Measurements from ENCODE around the gene PYGO2. TPM values are rescaled to one million over a fixed set of nuclear protein-coding genes. Genes with fewer than 3 reads are reported as not detected.
"Not testable (repeated sequence)": the region's sequence is repeated elsewhere in the genome, so short reads cannot be mapped to it uniquely, and the experiment has no call there.

PYGO2 gene
- total RNA-seq, 2 experiments from 2014 or later, result 44.3 to 47.3 TPM

GRCh38 chr1:154911691-154912550 lies 49.7 kb downstream of the PYGO2 start:
- H3K4me3 ChIP-seq (ENCODE audit: low read depth, low read length, poor library complexity, severe bottlenecking), result no peak overlapping the region
- H3K4me2 ChIP-seq (ENCODE audit: low read length), result no peak overlapping the region
- no peak for DNase-seq (ENCODE audit: low spot score)
- H4K20me1 ChIP-seq (ENCODE audit: insufficient read depth, low read length), result no peaks in the 10 kb centered on the region
- H2AFZ ChIP-seq (ENCODE audit: low read length), result no peak overlapping the region
- no peaks in the 10 kb centered on the region for H3K4me1 ChIP-seq (ENCODE audit: insufficient read depth, low read length, poor library complexity, severe bottlenecking)
- peaks cover 11% of the 10 kb centered on the region for H3K36me3 ChIP-seq (ENCODE audit: insufficient read depth, low read length)
- intact Hi-C loops (cut with micrococcal nuclease; ENCODE audit: unreplicated experiment), result no loop called here
- POLR2A ChIA-PET, result no interaction called here
- H3K9me2 ChIP-seq (ENCODE audit: insufficient read depth, low read length), result no peaks in the 10 kb centered on the region
- peaks cover 4% of the 10 kb centered on the region; the same call in 1 of the 2 replicates for H3K9me3 ChIP-seq (ENCODE audit: low read length)
- CTCF ChIA-PET (ENCODE audit: unreplicated experiment), result no interaction called here
- no peak overlapping the region for H3K27ac ChIP-seq (ENCODE audit: low read depth, low read length, poor library complexity, severe bottlenecking)
- H3K79me2 ChIP-seq (ENCODE audit: insufficient read depth, low read depth, low read length), result no peaks in the 10 kb centered on the region
- TF ChIP-seq CTCF (conservative IDR thresholded peaks at IDR 0.05; ENCODE audit: low read length) (no peak), EZH2phosphoT487 (IDR thresholded peaks at IDR 0.05; ENCODE audit: borderline replicate concordance, low read depth, low read length) (no peak)
- no TSS peak for BruUV-seq (replicated peaks)

- intact Hi-C loops (cut with micrococcal nuclease; ENCODE audit: unreplicated experiment), result no loop called here
- POLR2A ChIA-PET, result interaction anchor here (0.6 kb wide), 1 partner anchor 249 kb away, joined by 4 read pairs; no protein-coding TSS in a partner anchor
- no peaks in the 10 kb centered on the region for H3K9me3 ChIP-seq (ENCODE audit: low read length)
- H3K4me3 ChIP-seq (ENCODE audit: low read depth, low read length, poor library complexity, severe bottlenecking), result no peak overlapping the region
- H3K27ac ChIP-seq (ENCODE audit: low read depth, low read length, poor library complexity, severe bottlenecking), result no peak overlapping the region
- CTCF ChIA-PET (ENCODE audit: unreplicated experiment), result no interaction called here
- no TSS peak for BruUV-seq (replicated peaks)
- no peak for DNase-seq (ENCODE audit: low spot score)
- H3K79me2 ChIP-seq (ENCODE audit: insufficient read depth, low read depth, low read length), result no peaks in the 10 kb centered on the region
- no peak overlapping the region for H3K4me2 ChIP-seq (ENCODE audit: low read length)
- no peaks in the 10 kb centered on the region for H3K9me2 ChIP-seq (ENCODE audit: insufficient read depth, low read length)
- no peak overlapping the region for H2AFZ ChIP-seq (ENCODE audit: low read length)
- H3K4me1 ChIP-seq (ENCODE audit: insufficient read depth, low read length, poor library complexity, severe bottlenecking), result no peaks in the 10 kb centered on the region
- TF ChIP-seq EZH2phosphoT487 (IDR thresholded peaks at IDR 0.05; ENCODE audit: borderline replicate concordance, low read depth, low read length) (no peak), CTCF (conservative IDR thresholded peaks at IDR 0.05; ENCODE audit: low read length) (no peak)
- H3K36me3 ChIP-seq (ENCODE audit: insufficient read depth, low read length), result peaks cover under 1% of the 10 kb centered on the region; the same call in 1 of the 2 replicates
- no peaks in the 10 kb centered on the region for H4K20me1 ChIP-seq (ENCODE audit: insufficient read depth, low read length)
Measured at GRCh38 chr1:154910851-154911250, 50.7 kb downstream of the PYGO2 start.

- H3K9me2 ChIP-seq (ENCODE audit: insufficient read depth, low read length), result no peaks in the 10 kb centered on the region
- ChIA-PET POLR2A (no interaction called here), CTCF (ENCODE audit: unreplicated experiment) (no interaction called here)
- no peaks in the 10 kb centered on the region for H3K36me3 ChIP-seq (ENCODE audit: insufficient read depth, low read length)
- H3K4me2 ChIP-seq (ENCODE audit: low read length), result no peak overlapping the region
- intact Hi-C loops (cut with micrococcal nuclease; ENCODE audit: unreplicated experiment), result no loop called here
- H3K9me3 ChIP-seq (ENCODE audit: low read length), result no peaks in the 10 kb centered on the region
- no TSS peak for BruUV-seq (replicated peaks)
- TF ChIP-seq EZH2phosphoT487 (IDR thresholded peaks at IDR 0.05; ENCODE audit: borderline replicate concordance, low read depth, low read length) (no peak), CTCF (conservative IDR thresholded peaks at IDR 0.05; ENCODE audit: low read length) (no peak)
- no peaks in the 10 kb centered on the region for H4K20me1 ChIP-seq (ENCODE audit: insufficient read depth, low read length)
- H3K4me3 ChIP-seq (ENCODE audit: low read depth, low read length, poor library complexity, severe bottlenecking), result no peak overlapping the region
- DNase-seq (ENCODE audit: low spot score), result no peak
- H3K79me2 ChIP-seq (ENCODE audit: insufficient read depth, low read depth, low read length), result no peaks in the 10 kb centered on the region
- H3K4me1 ChIP-seq (ENCODE audit: insufficient read depth, low read length, poor library complexity, severe bottlenecking), result no peaks in the 10 kb centered on the region
- H3K27ac ChIP-seq (ENCODE audit: low read depth, low read length, poor library complexity, severe bottlenecking), result no peak overlapping the region
- no peak overlapping the region for H2AFZ ChIP-seq (ENCODE audit: low read length)
Measured at GRCh38 chr1:154908937-154909336, 52.6 kb downstream of the PYGO2 start.

- H3K27ac ChIP-seq (ENCODE audit: low read depth, low read length, poor library complexity, severe bottlenecking); BruUV-seq (replicated peaks); H3K4me1 ChIP-seq (ENCODE audit: insufficient read depth, low read length, poor library complexity, severe bottlenecking); H2AFZ ChIP-seq (ENCODE audit: low read length); H3K9me3 ChIP-seq (ENCODE audit: low read length); H3K79me2 ChIP-seq (ENCODE audit: insufficient read depth, low read depth, low read length); POLR2A ChIA-PET; H4K20me1 ChIP-seq (ENCODE audit: insufficient read depth, low read length); H3K4me3 ChIP-seq (ENCODE audit: low read depth, low read length, poor library complexity, severe bottlenecking); H3K36me3 ChIP-seq (ENCODE audit: insufficient read depth, low read length); intact Hi-C loops (cut with micrococcal nuclease; ENCODE audit: unreplicated experiment); H3K4me2 ChIP-seq (ENCODE audit: low read length); H3K9me2 ChIP-seq (ENCODE audit: insufficient read depth, low read length); CTCF ChIA-PET (ENCODE audit: unreplicated experiment); DNase-seq (ENCODE audit: low spot score): not testable (repeated sequence)
Measured at GRCh38 chr1:154908129-154908528, 53.5 kb downstream of the PYGO2 start.
